GM23338 (cell line): ENCODE results near the gene GNGT1. TPM values are rescaled to one million over a fixed set of nuclear protein-coding genes. Genes with fewer than 3 reads are reported as not detected.
"Not testable (repeated sequence)": the region's sequence is repeated elsewhere in the genome, so short reads cannot be mapped to it uniquely, and the experiment has no call there.

Experiments
- ATAC-seq: fragments of 200-7000 bp; cut with Tn5 transposase; 3 replicates; pipeline ENCODE4 v1.9.1; 2020
- DNase-seq: peaks from one replicate; pipeline ENCODE4 v3.0.0-alpha.2; 2015; ENCODE audit warnings: low spot score
- H2AFZ ChIP-seq: fragments of 200-600 bp; sonication (generic); 2 replicates; pipeline ENCODE4 v1.8.0; 2016; ENCODE audit warnings: antibody characterized with exemption, mild to moderate bottlenecking, moderate library complexity
- H3F3A ChIP-seq: fragments of 200-600 bp; sonication (generic); replicated peaks from 2 replicates; pipeline ENCODE4 v1.8.0; 2017; ENCODE audit warnings: antibody characterized with exemption, mixed run types, low read depth
- H3K27ac ChIP-seq: fragments of 200-600 bp; sonication (generic); 2 replicates; pipeline ENCODE4 v1.6.1; 2016; ENCODE audit warnings: low read depth
- H3K27me3 ChIP-seq: fragments of 200-600 bp; sonication (generic); 2 replicates; pipeline ENCODE4 v1.8.0; 2016; ENCODE audit warnings: mild to moderate bottlenecking, mixed run types, moderate library complexity; ENCODE audit not compliant: insufficient read depth
- H3K36me3 ChIP-seq: fragments of 200-600 bp; sonication (generic); 2 replicates; pipeline ENCODE4 v1.8.0; 2016; ENCODE audit warnings: mild to moderate bottlenecking; ENCODE audit not compliant: insufficient read depth
- H3K4me1 ChIP-seq: fragments of 200-600 bp; sonication (generic); 2 replicates; pipeline ENCODE4 v1.8.0; 2016; ENCODE audit warnings: mild to moderate bottlenecking, moderate library complexity; ENCODE audit not compliant: insufficient read depth
- H3K4me2 ChIP-seq: fragments of 200-600 bp; sonication (generic); 2 replicates; pipeline ENCODE4 v1.7.1; 2017; ENCODE audit warnings: mixed run types
- H3K4me3 ChIP-seq: fragments of 200-600 bp; sonication (generic); 2 replicates; pipeline ENCODE4 v1.6.1; 2016; ENCODE audit warnings: mixed run types
- H3K79me2 ChIP-seq: fragments of 200-600 bp; sonication (generic); replicated peaks from 2 replicates; pipeline ENCODE4 v1.8.0; 2017; ENCODE audit warnings: mild to moderate bottlenecking; ENCODE audit not compliant: insufficient read depth
- H3K9me2 ChIP-seq: fragments of 200-600 bp; sonication (generic); 2 replicates; pipeline ENCODE4 v1.8.0; 2017; ENCODE audit not compliant: insufficient read depth
- H4K20me1 ChIP-seq: fragments of 200-600 bp; sonication (generic); replicated peaks from 2 replicates; pipeline ENCODE4 v1.8.0; 2017; ENCODE audit warnings: mild to moderate bottlenecking; ENCODE audit not compliant: insufficient read depth
- H3K27ac Mint-ChIP-seq: 2 replicates; pipeline ENCODE4 v1.8.0; 2020; ENCODE audit warnings: inconsistent platforms, mild to moderate bottlenecking, moderate library complexity, mixed read lengths
- H3K27me3 Mint-ChIP-seq: 3 replicates; pipeline ENCODE4 v1.8.0; 2022; ENCODE audit warnings: low read depth, mild to moderate bottlenecking, moderate library complexity, mixed read lengths, inconsistent platforms; ENCODE audit not compliant: insufficient read depth, poor library complexity
- H3K36me3 Mint-ChIP-seq: 3 replicates; pipeline ENCODE4 v1.8.0; 2021; ENCODE audit warnings: low read depth, mild to moderate bottlenecking, inconsistent platforms, moderate library complexity, mixed read lengths
- H3K4me1 Mint-ChIP-seq: 3 replicates; pipeline ENCODE4 v1.8.0; 2020; ENCODE audit warnings: mild to moderate bottlenecking, inconsistent platforms, mixed read lengths
- H3K4me3 Mint-ChIP-seq: 3 replicates; pipeline ENCODE4 v1.8.0; 2021; ENCODE audit warnings: moderate library complexity, mild to moderate bottlenecking, inconsistent platforms, mixed read lengths
- H3K9me3 Mint-ChIP-seq: 3 replicates; pipeline ENCODE4 v1.8.0; 2020; ENCODE audit warnings: moderate library complexity, mild to moderate bottlenecking, inconsistent platforms, mixed read lengths
- CREB1 ChIP-seq: fragments of 250-450 bp; sonication (Bioruptor Pico); IDR thresholded peaks from 2 replicates; pipeline ENCODE4 v1.5.0; 2020; ENCODE audit warnings: low read depth, mild to moderate bottlenecking, moderate library complexity
- JUNB ChIP-seq: IDR thresholded peaks from one replicate; pipeline ENCODE4 v1.6.1; 2016; ENCODE audit warnings: antibody characterized with exemption; ENCODE audit not compliant: unreplicated experiment
- NANOG ChIP-seq: IDR thresholded peaks from 2 replicates; pipeline ENCODE4 v1.6.1; 2016; ENCODE audit warnings: antibody characterized with exemption, borderline replicate concordance
- POLR2AphosphoS5 ChIP-seq: IDR thresholded peaks from 2 replicates; pipeline ENCODE4 v1.6.1; 2016; ENCODE audit warnings: antibody characterized with exemption, low read depth
- ZNF114 ChIP-seq: fragments of 250-450 bp; sonication (Bioruptor Pico); IDR thresholded peaks from 2 replicates; pipeline ENCODE4 v1.5.0; 2020; ENCODE audit warnings: mild to moderate bottlenecking, moderate library complexity
- polyA plus RNA-seq: library from polyadenylated mRNA; unstranded; fragments of >200 nt; fragmentation: Nextera tagmentation; extraction: Ambion mirVana; gene quantifications from 2 replicates; pipeline ENCODE4 v1.2.1, GENCODE V29; 2016
- total RNA-seq: library from RNA; depleted of rRNA; stranded (reverse); fragments of >200 nt; shearing (Covaris generic); gene quantifications from 2 replicates; pipeline ENCODE4 v1.2.3, GENCODE V29; 2014
- TF ChIP-seq, protein P1 (sequence below): fragments of 250-450 bp; sonication (Bioruptor Pico); IDR thresholded peaks from 2 replicates; pipeline ENCODE4 v1.5.0; 2020; ENCODE audit warnings: mild to moderate bottlenecking, moderate library complexity
- TF ChIP-seq, protein P2 (sequence below): IDR thresholded peaks from 2 replicates; pipeline ENCODE4 v1.6.1; 2016; ENCODE audit warnings: antibody characterized with exemption

GNGT1 gene
- total and polyA plus RNA-seq, 2 experiments from 2014 or later: 1.6 TPM; not detected in 1

DNA sequence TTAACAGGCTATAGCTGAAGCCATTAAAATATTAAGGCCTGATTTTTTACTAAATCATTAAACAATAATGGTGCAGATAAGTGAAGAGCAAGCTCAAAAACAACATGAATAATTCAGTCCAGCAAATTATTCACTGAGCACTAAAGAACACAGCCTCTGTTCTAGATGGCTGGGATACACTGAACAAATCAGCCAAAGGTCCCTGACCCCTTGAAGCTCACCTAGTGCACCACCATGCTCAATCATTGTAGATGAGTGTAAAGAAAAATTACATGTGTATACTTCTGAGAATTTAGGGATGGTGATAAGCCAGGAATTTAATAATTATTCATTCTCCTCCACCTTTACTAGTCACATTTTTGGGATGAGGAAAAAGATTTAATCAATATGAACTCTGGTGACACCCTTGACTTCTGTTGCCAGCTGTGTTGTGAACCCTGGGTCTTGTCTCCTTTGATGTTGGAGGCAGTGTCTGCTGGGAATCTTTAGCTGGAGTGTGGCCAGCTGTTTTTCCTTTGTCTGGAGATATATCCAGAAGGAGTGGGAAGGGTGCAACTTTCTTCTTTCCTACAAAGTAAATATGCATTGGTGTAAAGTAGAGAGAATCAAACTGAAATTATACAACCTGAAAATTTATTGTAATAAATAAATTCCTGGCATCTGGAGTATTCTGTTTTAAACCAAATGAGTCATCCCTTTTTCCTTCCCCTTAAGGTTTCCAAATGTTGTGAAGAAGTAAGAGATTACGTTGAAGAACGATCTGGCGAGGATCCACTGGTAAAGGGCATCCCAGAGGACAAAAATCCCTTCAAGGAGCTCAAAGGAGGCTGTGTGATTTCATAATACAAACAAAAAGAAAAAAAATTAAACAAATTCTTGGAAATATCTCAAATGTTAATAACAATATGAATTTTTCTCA, 4.0 kb downstream of the GNGT1 start (continued):
- TF ChIP-seq, protein P1, sequence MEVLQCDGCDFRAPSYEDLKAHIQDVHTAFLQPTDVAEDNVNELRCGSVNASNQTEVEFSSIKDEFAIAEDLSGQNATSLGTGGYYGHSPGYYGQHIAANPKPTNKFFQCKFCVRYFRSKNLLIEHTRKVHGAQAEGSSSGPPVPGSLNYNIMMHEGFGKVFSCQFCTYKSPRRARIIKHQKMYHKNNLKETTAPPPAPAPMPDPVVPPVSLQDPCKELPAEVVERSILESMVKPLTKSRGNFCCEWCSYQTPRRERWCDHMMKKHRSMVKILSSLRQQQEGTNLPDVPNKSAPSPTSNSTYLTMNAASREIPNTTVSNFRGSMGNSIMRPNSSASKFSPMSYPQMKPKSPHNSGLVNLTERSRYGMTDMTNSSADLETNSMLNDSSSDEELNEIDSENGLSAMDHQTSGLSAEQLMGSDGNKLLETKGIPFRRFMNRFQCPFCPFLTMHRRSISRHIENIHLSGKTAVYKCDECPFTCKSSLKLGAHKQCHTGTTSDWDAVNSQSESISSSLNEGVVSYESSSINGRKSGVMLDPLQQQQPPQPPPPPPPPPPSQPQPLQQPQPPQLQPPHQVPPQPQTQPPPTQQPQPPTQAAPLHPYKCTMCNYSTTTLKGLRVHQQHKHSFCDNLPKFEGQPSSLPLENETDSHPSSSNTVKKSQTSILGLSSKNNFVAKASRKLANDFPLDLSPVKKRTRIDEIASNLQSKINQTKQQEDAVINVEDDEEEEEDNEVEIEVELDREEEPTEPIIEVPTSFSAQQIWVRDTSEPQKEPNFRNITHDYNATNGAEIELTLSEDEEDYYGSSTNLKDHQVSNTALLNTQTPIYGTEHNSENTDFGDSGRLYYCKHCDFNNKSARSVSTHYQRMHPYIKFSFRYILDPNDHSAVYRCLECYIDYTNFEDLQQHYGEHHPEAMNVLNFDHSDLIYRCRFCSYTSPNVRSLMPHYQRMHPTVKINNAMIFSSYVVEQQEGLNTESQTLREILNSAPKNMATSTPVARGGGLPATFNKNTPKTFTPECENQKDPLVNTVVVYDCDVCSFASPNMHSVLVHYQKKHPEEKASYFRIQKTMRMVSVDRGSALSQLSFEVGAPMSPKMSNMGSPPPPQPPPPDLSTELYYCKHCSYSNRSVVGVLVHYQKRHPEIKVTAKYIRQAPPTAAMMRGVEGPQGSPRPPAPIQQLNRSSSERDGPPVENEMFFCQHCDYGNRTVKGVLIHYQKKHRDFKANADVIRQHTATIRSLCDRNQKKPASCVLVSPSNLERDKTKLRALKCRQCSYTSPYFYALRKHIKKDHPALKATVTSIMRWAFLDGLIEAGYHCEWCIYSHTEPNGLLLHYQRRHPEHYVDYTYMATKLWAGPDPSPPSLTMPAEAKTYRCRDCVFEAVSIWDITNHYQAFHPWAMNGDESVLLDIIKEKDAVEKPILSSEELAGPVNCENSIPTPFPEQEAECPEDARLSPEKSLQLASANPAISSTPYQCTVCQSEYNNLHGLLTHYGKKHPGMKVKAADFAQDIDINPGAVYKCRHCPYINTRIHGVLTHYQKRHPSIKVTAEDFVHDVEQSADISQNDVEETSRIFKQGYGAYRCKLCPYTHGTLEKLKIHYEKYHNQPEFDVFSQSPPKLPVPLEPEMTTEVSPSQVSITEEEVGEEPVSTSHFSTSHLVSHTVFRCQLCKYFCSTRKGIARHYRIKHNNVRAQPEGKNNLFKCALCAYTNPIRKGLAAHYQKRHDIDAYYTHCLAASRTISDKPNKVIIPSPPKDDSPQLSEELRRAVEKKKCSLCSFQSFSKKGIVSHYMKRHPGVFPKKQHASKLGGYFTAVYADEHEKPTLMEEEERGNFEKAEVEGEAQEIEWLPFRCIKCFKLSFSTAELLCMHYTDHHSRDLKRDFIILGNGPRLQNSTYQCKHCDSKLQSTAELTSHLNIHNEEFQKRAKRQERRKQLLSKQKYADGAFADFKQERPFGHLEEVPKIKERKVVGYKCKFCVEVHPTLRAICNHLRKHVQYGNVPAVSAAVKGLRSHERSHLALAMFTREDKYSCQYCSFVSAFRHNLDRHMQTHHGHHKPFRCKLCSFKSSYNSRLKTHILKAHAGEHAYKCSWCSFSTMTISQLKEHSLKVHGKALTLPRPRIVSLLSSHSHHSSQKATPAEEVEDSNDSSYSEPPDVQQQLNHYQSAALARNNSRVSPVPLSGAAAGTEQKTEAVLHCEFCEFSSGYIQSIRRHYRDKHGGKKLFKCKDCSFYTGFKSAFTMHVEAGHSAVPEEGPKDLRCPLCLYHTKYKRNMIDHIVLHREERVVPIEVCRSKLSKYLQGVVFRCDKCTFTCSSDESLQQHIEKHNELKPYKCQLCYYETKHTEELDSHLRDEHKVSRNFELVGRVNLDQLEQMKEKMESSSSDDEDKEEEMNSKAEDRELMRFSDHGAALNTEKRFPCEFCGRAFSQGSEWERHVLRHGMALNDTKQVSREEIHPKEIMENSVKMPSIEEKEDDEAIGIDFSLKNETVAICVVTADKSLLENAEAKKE (CRISPR knock-in tag): no peak
- TF ChIP-seq, protein P2, sequence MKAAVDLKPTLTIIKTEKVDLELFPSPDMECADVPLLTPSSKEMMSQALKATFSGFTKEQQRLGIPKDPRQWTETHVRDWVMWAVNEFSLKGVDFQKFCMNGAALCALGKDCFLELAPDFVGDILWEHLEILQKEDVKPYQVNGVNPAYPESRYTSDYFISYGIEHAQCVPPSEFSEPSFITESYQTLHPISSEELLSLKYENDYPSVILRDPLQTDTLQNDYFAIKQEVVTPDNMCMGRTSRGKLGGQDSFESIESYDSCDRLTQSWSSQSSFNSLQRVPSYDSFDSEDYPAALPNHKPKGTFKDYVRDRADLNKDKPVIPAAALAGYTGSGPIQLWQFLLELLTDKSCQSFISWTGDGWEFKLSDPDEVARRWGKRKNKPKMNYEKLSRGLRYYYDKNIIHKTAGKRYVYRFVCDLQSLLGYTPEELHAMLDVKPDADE: no peak
- TF ChIP-seq POLR2AphosphoS5 (no peak), NANOG (no peak), CREB1 (CRISPR knock-in tag) (no peak), ZNF114 (CRISPR knock-in tag) (no peak), JUNB (no peak)

DNA sequence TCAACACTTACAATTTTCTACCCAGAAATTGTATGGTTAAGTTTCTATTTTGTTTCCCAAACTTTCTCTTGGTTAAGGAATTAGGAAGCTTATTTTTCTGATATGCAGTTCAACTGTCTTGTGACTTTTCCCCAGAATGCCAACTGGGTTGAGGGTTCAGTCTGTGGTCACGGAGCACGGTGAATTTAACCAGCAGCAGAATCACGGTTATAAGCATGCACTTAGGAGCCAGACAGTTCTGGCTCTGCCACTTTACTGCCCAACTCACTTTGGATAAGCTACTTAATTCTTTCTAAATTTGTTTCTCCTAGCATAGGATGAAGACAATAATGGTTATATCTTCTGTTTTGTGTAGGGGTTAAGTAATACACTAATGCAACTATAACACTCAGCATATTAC, 4.9 kb downstream of the GNGT1 start:
- ATAC-seq, H3K4me1 Mint-ChIP-seq, H3K36me3 Mint-ChIP-seq, H3K79me2 ChIP-seq, H3K4me3 Mint-ChIP-seq, H3K9me2 ChIP-seq, H3K36me3 ChIP-seq, H3K9me3 Mint-ChIP-seq, H3K27me3 Mint-ChIP-seq, H3K27ac ChIP-seq, H4K20me1 ChIP-seq, H3K4me1 ChIP-seq, H3K4me2 ChIP-seq, DNase-seq, H3F3A ChIP-seq, H2AFZ ChIP-seq, H3K4me3 ChIP-seq, H3K27ac Mint-ChIP-seq, H3K27me3 ChIP-seq: not testable (repeated sequence)

DNA sequence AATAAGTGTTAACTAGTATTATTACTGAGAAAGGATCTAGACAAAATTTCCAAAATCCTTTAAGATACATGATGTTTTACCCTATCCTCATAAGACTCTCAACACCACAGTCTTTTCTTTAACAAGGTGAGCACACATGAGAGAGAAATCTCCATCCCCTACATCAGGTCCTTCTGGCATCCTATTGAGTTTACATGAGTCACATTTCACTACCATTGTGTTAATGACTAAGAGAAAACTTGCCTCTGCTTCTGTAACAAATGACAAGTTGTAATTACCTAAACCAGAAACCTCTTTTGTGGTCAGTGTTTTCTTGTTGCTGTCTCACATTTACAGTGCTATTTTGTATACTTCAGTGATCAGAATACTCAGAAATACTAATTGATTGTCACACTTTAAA, 5.3 kb downstream of the GNGT1 start:
- not testable (repeated sequence) for H3K36me3 Mint-ChIP-seq, H3K9me3 Mint-ChIP-seq, H3K36me3 ChIP-seq, H3K27me3 Mint-ChIP-seq, H3K4me1 ChIP-seq, H3K79me2 ChIP-seq, H4K20me1 ChIP-seq, H3K4me2 ChIP-seq, H3K27me3 ChIP-seq, H3K4me1 Mint-ChIP-seq, H3K9me2 ChIP-seq, H3K4me3 Mint-ChIP-seq, H3F3A ChIP-seq, H3K4me3 ChIP-seq, H3K27ac Mint-ChIP-seq, H2AFZ ChIP-seq, ATAC-seq, DNase-seq, H3K27ac ChIP-seq
